C4-2B (cell line): ENCODE results near the gene ATP2A1.
"Not testable (repeated sequence)": the region's sequence is repeated elsewhere in the genome, so short reads cannot be mapped to it uniquely, and the experiment has no call there.

Source experiments
- H3K27ac ChIP-seq: fragments of 450-650 bp; 2 replicates; pipeline ENCODE4 v1.5.1; 2017
- ZFX ChIP-seq: fragments of 450-650 bp; IDR thresholded peaks from 2 replicates; pipeline ENCODE4 v1.6.1; 2017
- TF ChIP-seq, protein P1 (sequence below): fragments of 450-650 bp; conservative IDR thresholded peaks from 2 replicates; pipeline ENCODE4 v1.5.1; 2017; ENCODE audit warnings: mild to moderate bottlenecking

ATP2A1 gene

DNA sequence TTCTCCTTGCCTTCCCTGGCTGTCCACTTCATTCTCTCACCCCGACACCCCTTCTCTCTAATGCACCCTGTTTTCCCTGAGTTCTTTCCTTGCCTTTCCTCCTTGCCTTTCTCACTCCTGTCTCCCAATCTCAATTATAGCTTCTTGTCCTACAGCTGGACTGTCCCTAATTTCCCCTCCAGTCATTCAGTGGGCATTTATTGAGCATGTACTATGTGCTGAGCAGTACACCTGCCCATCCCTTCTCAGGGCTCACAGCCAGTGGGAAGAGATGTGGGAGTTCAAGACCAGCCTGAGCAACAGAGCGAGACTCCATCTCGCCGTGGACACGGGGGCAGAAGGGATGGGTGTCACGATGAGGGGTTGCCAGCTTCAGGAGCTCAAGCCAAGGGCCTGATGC is 5.8 kb downstream of the ATP2A1 start:
- no peak for TF ChIP-seq ZFX
- TF ChIP-seq, protein P1, sequence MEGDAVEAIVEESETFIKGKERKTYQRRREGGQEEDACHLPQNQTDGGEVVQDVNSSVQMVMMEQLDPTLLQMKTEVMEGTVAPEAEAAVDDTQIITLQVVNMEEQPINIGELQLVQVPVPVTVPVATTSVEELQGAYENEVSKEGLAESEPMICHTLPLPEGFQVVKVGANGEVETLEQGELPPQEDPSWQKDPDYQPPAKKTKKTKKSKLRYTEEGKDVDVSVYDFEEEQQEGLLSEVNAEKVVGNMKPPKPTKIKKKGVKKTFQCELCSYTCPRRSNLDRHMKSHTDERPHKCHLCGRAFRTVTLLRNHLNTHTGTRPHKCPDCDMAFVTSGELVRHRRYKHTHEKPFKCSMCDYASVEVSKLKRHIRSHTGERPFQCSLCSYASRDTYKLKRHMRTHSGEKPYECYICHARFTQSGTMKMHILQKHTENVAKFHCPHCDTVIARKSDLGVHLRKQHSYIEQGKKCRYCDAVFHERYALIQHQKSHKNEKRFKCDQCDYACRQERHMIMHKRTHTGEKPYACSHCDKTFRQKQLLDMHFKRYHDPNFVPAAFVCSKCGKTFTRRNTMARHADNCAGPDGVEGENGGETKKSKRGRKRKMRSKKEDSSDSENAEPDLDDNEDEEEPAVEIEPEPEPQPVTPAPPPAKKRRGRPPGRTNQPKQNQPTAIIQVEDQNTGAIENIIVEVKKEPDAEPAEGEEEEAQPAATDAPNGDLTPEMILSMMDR = no peak
- H3K27ac ChIP-seq = no peak overlapping the region

DNA sequence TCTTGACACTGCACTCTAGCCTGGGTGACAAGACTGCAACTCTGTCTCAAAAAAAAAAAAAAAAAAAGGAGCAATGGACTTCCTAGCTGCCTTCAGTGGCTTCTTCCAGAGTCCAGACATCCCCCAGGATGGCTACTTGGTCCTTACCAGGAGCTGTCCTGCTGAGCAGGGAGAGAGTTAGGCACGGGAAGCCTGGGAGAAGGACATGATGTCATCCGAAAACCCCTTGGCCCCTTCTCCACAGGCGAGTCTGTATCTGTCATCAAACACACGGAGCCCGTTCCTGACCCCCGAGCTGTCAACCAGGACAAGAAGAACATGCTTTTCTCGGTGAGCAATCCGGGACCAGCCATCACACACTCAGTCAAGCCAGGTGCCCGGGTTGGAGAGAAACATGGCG is 8.7 kb downstream of the ATP2A1 start:
- no peak overlapping the region for H3K27ac ChIP-seq
- TF ChIP-seq ZFX = no peak
- TF ChIP-seq, protein P1 = no peak

DNA sequence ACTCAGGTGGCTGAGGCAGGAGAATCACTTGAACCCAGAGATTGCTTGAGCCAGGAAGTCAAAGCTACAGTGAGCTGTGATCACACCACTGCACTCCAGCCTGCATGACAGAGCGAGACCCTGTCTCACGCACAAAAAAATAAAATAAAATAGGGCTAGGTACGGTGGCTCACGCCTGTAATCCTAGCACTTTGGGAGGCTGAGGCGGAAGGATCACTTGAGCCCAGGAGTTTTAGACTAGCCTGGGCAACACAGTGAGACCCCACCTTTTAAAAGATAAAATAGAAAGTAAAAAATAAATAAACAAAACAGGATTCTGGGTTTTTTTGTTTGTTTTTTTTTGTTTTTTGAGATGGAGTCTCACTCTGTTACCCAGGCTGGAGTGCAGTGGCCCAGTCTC is 12.1 kb downstream of the ATP2A1 start:
- not testable (repeated sequence) for H3K27ac ChIP-seq

DNA sequence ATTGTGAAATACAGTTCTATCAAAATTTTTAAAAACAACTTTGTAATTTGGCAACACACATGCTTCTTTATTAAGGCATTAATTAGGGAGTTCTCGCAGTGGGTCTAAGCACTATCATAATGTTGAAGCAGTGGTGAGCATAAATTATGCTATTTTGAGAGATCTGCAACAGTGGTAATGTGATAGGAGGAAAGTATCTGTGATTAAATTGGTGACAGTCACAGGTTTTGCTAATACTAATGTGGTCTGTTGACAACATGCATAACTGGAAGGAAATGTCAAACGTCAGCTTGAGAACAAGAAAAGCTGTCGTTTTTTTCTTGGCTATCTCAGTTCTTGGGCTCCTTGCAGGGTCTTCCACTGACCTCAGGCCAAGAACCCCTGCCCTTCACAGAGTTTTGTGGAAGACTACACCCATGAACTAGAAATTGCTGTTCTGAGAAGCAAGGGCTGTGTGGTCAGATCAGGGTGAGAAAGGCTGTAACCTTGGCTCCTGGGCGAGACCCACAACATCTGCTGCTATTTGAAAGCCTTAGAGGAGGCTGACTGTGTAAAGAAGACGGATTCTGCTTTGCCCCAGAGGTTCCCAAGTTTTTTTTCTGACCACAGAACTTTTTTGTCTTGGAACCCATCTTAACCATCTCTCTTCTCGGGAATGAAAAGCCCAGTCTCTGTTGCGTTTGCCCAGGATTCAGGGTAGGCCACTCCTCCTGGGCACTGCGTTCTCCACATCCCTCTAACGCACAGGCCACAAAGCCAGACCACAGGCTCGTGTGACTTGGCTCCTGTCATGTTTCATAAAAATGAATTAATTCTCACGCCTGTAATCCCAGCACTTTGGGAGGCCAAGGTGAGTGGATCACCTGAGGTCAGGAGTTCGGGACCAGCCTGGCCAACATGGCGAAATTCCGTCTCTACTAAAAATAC is 13.9 kb downstream of the ATP2A1 start:
- no peak for TF ChIP-seq ZFX
- TF ChIP-seq, protein P1 = no peak
- no peak overlapping the region for H3K27ac ChIP-seq

DNA sequence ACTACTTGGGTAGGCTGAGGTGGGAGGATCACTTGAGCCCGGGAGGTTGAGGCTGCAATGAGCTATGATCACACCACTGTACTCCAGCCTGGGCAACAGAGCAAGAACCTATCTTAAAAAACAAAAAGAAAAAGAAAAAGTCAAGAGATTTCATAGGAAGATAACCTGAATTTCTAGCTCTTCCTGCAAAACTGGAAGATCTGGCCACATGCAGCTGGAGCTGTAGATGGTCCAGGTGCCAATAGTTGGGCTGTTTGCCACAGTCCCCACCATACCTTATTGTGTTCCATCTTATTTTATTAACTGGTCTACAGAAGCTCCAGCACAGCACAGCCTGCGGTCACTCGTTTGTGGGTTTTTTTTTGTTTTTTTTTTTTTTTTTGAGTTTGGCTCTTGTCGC is 15.0 kb downstream of the ATP2A1 start:
- no peak for TF ChIP-seq ZFX

DNA sequence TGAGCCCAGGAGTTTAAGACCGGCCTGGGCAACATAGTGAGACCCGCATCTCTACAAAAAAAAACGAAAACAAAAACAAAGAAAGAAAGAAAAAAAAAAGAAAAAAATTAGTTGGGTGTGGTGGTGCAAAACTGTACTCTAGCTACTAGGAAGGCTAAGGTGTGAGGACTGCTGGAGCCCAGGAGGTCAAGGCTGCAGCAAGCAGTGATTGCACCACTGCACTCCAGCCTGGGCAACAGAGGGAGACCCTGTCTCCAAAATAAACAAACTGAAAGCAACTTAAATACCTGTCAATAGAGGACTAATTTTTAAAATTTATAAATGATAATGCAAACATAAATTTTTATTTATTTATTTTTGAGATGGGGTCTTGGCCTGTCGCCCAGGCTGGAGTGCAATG is 17.3 kb downstream of the ATP2A1 start:
- no peak overlapping the region for H3K27ac ChIP-seq
- TF ChIP-seq ZFX = no peak
- TF ChIP-seq, protein P1 = no peak

More for the DNA sequence above, 15.0 kb downstream of the ATP2A1 start:
- no peak overlapping the region for H3K27ac ChIP-seq

DNA sequence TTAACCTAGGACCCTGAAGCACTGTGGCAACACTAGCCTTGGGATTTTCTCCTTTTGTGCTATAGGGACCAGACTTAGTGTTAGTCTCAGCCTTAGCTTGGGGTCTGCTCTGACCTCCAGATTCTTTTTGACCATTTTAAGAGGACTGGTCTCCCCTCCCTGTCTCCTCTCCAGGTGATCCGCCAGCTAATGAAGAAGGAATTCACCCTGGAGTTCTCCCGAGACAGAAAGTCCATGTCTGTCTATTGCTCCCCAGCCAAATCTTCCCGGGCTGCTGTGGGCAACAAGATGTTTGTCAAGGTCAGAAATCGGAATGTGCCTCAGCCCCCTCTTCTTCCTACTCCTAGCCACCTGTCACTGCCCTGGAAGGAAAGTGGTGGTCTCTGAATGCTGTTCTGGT is 19.5 kb downstream of the ATP2A1 start:
- no peak for TF ChIP-seq ZFX
- TF ChIP-seq, protein P1 = no peak
- no peak overlapping the region for H3K27ac ChIP-seq

DNA sequence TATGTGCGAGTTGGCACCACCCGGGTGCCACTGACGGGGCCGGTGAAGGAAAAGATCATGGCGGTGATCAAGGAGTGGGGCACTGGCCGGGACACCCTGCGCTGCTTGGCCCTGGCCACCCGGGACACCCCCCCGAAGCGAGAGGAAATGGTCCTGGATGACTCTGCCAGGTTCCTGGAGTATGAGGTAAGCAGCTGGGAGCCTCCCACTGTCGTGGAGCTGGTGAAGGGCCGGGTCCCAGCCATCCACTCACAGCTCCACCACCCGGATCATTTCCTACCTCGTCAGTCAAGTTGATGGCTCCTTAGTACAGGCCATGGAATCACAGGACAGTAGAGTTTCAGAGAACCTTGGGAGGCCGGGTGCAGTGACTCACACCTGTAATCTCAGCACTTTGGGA is 20.0 kb downstream of the ATP2A1 start:
- no peak for TF ChIP-seq ZFX
- TF ChIP-seq, protein P1 = no peak
- no peak overlapping the region for H3K27ac ChIP-seq
